ENCODE data around the gene YTHDF2. TPM values are rescaled to one million over a fixed set of nuclear protein-coding genes. Genes with fewer than 3 reads are reported as not detected.
A peak's percentile ranks its signal among the peaks of the same experiment; 100 is the strongest.

The YTHDF2 gene
- total RNA-seq, 1 experiment from 2014 or later: 97.3 TPM

DNA sequence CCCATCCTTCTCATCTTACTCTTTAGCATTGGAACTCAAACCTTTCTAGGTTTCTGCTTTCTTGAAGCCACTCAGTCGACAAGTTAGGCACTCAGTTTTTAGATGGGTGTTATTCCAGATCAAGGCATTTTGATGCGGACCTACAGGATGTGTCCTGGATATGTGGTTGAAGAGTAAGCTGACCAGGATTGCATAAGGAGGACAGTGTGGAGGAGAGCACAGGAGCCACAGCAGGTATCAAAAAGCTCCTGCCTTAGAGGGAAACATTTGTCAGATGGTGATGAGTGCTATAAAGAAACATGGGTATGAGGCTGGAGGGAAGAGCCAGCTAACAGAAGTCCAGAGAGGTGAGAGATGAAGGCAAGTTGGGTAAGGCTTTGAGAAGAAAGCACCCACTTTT lies 41.3 kb downstream of the YTHDF2 start:
- H3K4me1 ChIP-seq (ENCODE audit: control insufficient read depth, insufficient read depth, low read length): no peaks in the 10 kb centered on the region
- no TSS peak for BruUV-seq (replicated peaks)
- no peaks in the 10 kb centered on the region for H3K27me3 ChIP-seq (ENCODE audit: control insufficient read depth, insufficient read depth, low read length)
- H3K36me3 ChIP-seq (ENCODE audit: control insufficient read depth, insufficient read depth, low read length): no peaks in the 10 kb centered on the region
- POLR2A ChIA-PET: no interaction called here
- intact Hi-C loops (cut with micrococcal nuclease; ENCODE audit: unreplicated experiment) (no loop called here), in situ Hi-C loops (cut with HindIII; ENCODE audit: low pct_unique_long_range_greater_than_20kb, low sequenced_read_pairs) (no loop called here)
- no peak for DNase-seq (ENCODE audit: low read depth, low spot score)
- TF ChIP-seq, protein P1, sequence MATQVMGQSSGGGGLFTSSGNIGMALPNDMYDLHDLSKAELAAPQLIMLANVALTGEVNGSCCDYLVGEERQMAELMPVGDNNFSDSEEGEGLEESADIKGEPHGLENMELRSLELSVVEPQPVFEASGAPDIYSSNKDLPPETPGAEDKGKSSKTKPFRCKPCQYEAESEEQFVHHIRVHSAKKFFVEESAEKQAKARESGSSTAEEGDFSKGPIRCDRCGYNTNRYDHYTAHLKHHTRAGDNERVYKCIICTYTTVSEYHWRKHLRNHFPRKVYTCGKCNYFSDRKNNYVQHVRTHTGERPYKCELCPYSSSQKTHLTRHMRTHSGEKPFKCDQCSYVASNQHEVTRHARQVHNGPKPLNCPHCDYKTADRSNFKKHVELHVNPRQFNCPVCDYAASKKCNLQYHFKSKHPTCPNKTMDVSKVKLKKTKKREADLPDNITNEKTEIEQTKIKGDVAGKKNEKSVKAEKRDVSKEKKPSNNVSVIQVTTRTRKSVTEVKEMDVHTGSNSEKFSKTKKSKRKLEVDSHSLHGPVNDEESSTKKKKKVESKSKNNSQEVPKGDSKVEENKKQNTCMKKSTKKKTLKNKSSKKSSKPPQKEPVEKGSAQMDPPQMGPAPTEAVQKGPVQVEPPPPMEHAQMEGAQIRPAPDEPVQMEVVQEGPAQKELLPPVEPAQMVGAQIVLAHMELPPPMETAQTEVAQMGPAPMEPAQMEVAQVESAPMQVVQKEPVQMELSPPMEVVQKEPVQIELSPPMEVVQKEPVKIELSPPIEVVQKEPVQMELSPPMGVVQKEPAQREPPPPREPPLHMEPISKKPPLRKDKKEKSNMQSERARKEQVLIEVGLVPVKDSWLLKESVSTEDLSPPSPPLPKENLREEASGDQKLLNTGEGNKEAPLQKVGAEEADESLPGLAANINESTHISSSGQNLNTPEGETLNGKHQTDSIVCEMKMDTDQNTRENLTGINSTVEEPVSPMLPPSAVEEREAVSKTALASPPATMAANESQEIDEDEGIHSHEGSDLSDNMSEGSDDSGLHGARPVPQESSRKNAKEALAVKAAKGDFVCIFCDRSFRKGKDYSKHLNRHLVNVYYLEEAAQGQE (IDR thresholded peaks at IDR 0.05; ENCODE audit: insufficient read depth in 1 of 2, low read depth in 2 of 2, low read length in 1 of 2): no peak
- TF ChIP-seq POLR2AphosphoS5 (IDR thresholded peaks at IDR 0.05; ENCODE audit: low read depth, low read length): no peak
- TF ChIP-seq TCF7L2 (IDR thresholded peaks at IDR 0.05; ENCODE audit: low read depth, low read length): no peak
- TF ChIP-seq SIN3A (IDR thresholded peaks at IDR 0.05; ENCODE audit: borderline replicate concordance, insufficient read depth, low read depth, low read length): no peak
- TF ChIP-seq, protein P2, sequence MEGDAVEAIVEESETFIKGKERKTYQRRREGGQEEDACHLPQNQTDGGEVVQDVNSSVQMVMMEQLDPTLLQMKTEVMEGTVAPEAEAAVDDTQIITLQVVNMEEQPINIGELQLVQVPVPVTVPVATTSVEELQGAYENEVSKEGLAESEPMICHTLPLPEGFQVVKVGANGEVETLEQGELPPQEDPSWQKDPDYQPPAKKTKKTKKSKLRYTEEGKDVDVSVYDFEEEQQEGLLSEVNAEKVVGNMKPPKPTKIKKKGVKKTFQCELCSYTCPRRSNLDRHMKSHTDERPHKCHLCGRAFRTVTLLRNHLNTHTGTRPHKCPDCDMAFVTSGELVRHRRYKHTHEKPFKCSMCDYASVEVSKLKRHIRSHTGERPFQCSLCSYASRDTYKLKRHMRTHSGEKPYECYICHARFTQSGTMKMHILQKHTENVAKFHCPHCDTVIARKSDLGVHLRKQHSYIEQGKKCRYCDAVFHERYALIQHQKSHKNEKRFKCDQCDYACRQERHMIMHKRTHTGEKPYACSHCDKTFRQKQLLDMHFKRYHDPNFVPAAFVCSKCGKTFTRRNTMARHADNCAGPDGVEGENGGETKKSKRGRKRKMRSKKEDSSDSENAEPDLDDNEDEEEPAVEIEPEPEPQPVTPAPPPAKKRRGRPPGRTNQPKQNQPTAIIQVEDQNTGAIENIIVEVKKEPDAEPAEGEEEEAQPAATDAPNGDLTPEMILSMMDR (IDR thresholded peaks at IDR 0.05): no peak
- H3K27ac ChIP-seq (ENCODE audit: low read length): no peak overlapping the region
- CTCF ChIA-PET: no interaction called here
- H3K9me3 ChIP-seq (ENCODE audit: control insufficient read depth, insufficient read depth, low read depth, low read length): no peaks in the 10 kb centered on the region
- peak; percentile 45; the same call in 1 of the 2 replicates for ATAC-seq
- H3K4me3 ChIP-seq (ENCODE audit: low read depth in 2 of 2, low read length in 2 of 2): no peak overlapping the region

DNA sequence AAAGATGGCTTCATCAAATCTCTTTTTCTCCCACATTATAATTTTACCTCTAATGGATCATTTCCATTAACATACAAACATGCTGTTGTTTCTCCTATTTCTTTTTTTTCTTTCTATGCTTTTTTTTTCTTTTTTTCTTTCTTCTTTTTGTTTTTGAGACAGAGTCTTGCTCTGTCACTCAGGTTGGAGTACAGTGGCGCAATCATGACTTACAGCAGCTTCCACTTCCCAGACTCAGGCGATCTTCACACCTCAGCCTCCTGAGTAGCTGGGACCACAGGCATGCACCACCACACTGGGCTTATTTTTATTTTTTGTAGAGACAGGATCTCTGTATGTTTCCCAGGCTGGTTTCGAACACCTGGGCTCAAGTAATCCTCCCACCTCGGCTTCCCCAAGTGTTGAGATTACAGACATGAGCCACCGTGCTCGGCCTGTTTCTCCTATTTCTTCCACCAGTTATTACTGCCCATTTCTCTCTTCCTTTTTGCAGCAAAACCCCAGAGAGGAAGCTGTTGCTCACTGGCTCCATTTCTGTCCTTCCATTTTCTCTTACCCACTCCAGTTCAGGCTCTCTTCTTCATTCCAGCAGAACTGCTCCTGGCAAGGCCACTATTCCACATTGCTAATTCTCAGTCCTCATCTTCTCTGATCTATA lies 43.1 kb downstream of the YTHDF2 start:
- BruUV-seq (replicated peaks): no TSS peak
- in situ Hi-C loops (cut with HindIII; ENCODE audit: low pct_unique_long_range_greater_than_20kb, low sequenced_read_pairs): no loop called here
- Histone ChIP-seq H3K4me1 (ENCODE audit: control insufficient read depth, insufficient read depth, low read length) (no peaks in the 10 kb centered on the region), H3K27me3 (ENCODE audit: control insufficient read depth, insufficient read depth, low read length) (no peaks in the 10 kb centered on the region), H3K36me3 (ENCODE audit: control insufficient read depth, insufficient read depth, low read length) (no peaks in the 10 kb centered on the region), H3K9me3 (ENCODE audit: control insufficient read depth, insufficient read depth, low read depth, low read length) (no peaks in the 10 kb centered on the region), H3K4me3 (ENCODE audit: low read depth in 2 of 2, low read length in 2 of 2) (no peak overlapping the region), H3K27ac (ENCODE audit: low read length) (no peak overlapping the region)
- no peak for ATAC-seq
- no peak for DNase-seq (ENCODE audit: low read depth, low spot score)
- CTCF ChIA-PET: no interaction called here
- POLR2A ChIA-PET: no interaction called here
- intact Hi-C loops (cut with micrococcal nuclease; ENCODE audit: unreplicated experiment): no loop called here
- TF ChIP-seq, protein P2 (IDR thresholded peaks at IDR 0.05): no peak
- no peak for TF ChIP-seq SIN3A (IDR thresholded peaks at IDR 0.05; ENCODE audit: borderline replicate concordance, insufficient read depth, low read depth, low read length)
- no peak for TF ChIP-seq POLR2AphosphoS5 (IDR thresholded peaks at IDR 0.05; ENCODE audit: low read depth, low read length)
- TF ChIP-seq, protein P1 (IDR thresholded peaks at IDR 0.05; ENCODE audit: insufficient read depth in 1 of 2, low read depth in 2 of 2, low read length in 1 of 2): no peak
- no peak for TF ChIP-seq TCF7L2 (IDR thresholded peaks at IDR 0.05; ENCODE audit: low read depth, low read length)

Measured in Panc1 (cell line).